HG03558 (cell line): ENCODE results near the gene TUBB3.
"Not testable (repeated sequence)": the region's sequence is repeated elsewhere in the genome, so short reads cannot be mapped to it uniquely, and the experiment has no call there.

ENCODE experiments used
- ATAC-seq: cut with Tn5 transposase; IDR thresholded peaks from one replicate; pipeline ENCODE4 v1.9.1; 2021; ENCODE audit warnings: moderate number of reproducible peaks; ENCODE audit not compliant: unreplicated experiment; ENCODE audit errors: extremely low read depth

Gene TUBB3

GRCh38 chr16:89935620-89936019, 12.5 kb downstream of the TUBB3 start:
- ATAC-seq = not testable (repeated sequence)

GRCh38 chr16:89936034-89936433, 12.9 kb downstream of the TUBB3 start:
- ATAC-seq = no peak

- no peak for ATAC-seq
Observed at GRCh38 chr16:89936508-89936907, 13.4 kb downstream of the TUBB3 start.

- no peak for ATAC-seq
Observed at GRCh38 chr16:89936981-89937380, 13.8 kb downstream of the TUBB3 start.

- ATAC-seq = no peak
Observed at GRCh38 chr16:89938175-89938885, 15.2 kb downstream of the TUBB3 start.

- ATAC-seq = no peak
Observed at GRCh38 chr16:89944773-89945172, 21.6 kb downstream of the TUBB3 start.

GRCh38 chr16:89945654-89946053, 22.5 kb downstream of the TUBB3 start:
- ATAC-seq = no peak

GRCh38 chr16:89946515-89946914, 23.4 kb downstream of the TUBB3 start:
- no peak for ATAC-seq

- ATAC-seq = no peak
Observed at GRCh38 chr16:89949121-89949742, 26.1 kb downstream of the TUBB3 start.

GRCh38 chr16:89949756-89950155, 26.6 kb downstream of the TUBB3 start:
- ATAC-seq = no peak

- ATAC-seq = no peak
Observed at GRCh38 chr16:89951509-89951908, 28.4 kb downstream of the TUBB3 start.

- ATAC-seq = no peak
Observed at GRCh38 chr16:89952049-89952448, 28.9 kb downstream of the TUBB3 start.

- no peak for ATAC-seq
Observed at GRCh38 chr16:89952551-89952950, 29.4 kb downstream of the TUBB3 start.

- ATAC-seq = no peak
Observed at GRCh38 chr16:89953671-89954406, 30.7 kb downstream of the TUBB3 start.

- no peak for ATAC-seq
Observed at GRCh38 chr16:89954462-89954861, 31.3 kb downstream of the TUBB3 start.

GRCh38 chr16:89955001-89955685, 32.0 kb downstream of the TUBB3 start:
- ATAC-seq = no peak

- no peak for ATAC-seq
Observed at GRCh38 chr16:89956505-89957215, 33.5 kb downstream of the TUBB3 start.

- no peak for ATAC-seq
Observed at GRCh38 chr16:89957216-89957785, 34.2 kb downstream of the TUBB3 start.

- ATAC-seq = no peak
Observed at GRCh38 chr16:89958068-89958467, 34.9 kb downstream of the TUBB3 start.

- ATAC-seq = no peak
Observed at GRCh38 chr16:89958596-89958995, 35.5 kb downstream of the TUBB3 start.
